Neural progenitor cell (in vitro differentiated cells): Measurements from ENCODE around the gene ZNF496.

Experiments
- CTCF ChIP-seq: fragments of 200-600 bp; sonication (generic); IDR thresholded peaks from 2 replicates; pipeline ENCODE4 v1.5.1; 2017; ENCODE audit warnings: antibody characterized with exemption, mild to moderate bottlenecking
- EZH2phosphoT487 ChIP-seq: fragments of 200-600 bp; sonication (generic); IDR thresholded peaks from 2 replicates; pipeline ENCODE4 v1.6.1; 2017; ENCODE audit warnings: antibody characterized with exemption

GRCh38 chr1:247287460-247287859 is 44.2 kb downstream of the ZNF496 start:
- TF ChIP-seq CTCF = peak; percentile 26
- TF ChIP-seq EZH2phosphoT487 = no peak
